Umbilical cord (tissue), 2 donors: Measurements from ENCODE around the gene AFF2. TPM values are rescaled to one million over a fixed set of nuclear protein-coding genes. Genes with fewer than 3 reads are reported as not detected.
"Not testable (repeated sequence)": the region's sequence is repeated elsewhere in the genome, so short reads cannot be mapped to it uniquely, and the experiment has no call there.

Experiments used
- DNase-seq: peaks from one replicate; pipeline ENCODE4 v3.0.0-alpha.2; 2015; ENCODE audit warnings: low spot score
- total RNA-seq: library from RNA; depleted of rRNA; stranded (reverse); fragments of >200 nt; gene quantifications from one replicate; pipeline ENCODE4 v1.2.3, GENCODE V29; 2014; ENCODE audit warnings: low replicate concordance; ENCODE audit not compliant: insufficient read depth

Gene AFF2
- total RNA-seq, 1 donor from 2014 or later: 14.7 TPM

DNA sequence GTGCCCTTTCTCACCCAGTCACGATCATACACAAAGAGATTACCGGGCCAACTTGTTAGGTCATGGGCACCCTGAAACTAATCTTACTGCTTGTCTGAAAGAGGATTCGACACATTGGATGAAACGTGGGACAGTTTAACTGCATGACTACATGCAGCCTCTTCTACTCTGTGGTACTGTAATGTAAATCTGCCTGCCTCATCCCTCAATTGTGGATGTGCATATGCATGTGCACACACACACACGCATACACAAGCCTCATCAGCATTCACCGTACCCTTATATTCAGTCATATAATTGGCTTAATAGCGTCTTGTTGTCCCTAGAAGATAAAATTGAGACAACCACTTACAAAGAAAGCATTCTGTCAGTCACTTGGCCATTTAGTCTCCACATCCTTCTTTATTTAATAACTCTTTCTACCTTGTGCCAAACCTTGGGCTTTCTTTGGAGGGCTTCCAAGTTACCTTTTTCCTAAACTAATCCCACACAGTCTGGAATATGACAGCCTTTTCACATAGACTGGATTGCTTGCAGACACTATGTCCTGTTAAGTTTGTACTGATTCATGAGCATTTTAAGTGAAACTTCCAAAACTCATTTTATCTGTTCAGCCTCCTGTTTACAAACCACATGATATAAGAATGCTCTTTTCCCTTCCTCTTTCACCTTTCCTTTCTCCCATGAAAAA, 132.9 kb downstream of the AFF2 start:
- DNase-seq: no peak

DNA sequence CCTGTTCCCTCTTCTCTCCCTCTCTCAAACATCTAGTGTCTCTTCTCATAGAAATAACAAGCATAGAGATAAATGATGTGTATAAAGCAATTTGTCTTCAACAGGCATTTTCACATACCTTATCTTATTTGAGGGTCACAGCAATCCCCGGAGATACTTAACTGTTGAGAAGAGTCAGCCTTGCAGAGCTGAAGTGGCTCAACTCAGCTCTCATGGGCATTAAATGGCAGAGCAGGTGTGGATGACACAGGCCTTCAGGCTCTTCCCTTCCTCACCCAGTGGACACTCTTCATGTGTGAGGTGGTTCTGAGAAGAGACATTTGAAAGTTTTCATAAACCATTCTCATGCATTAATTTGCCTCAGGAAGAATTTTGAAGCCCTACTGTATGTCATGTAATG, 134.2 kb downstream of the AFF2 start:
- DNase-seq: no peak

DNA sequence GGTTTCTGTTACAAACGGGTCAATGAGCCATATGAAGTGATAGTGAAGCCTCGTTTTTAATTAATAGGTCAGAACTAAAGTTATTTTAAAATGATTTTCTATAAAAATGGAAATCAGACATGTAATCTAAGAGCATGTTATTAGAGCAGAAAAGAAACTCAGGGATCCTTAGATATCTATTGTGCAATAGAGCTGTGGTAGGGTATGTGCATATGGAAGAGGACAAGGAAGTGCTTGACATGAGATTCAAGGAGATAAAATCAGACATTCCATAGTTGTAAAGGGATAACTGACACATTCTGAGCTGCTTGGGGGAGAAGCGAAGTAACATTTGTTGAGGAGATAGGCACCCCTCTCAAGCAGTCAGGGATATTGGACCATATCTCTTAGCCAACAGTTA, 143.0 kb downstream of the AFF2 start:
- no peak for DNase-seq

DNA sequence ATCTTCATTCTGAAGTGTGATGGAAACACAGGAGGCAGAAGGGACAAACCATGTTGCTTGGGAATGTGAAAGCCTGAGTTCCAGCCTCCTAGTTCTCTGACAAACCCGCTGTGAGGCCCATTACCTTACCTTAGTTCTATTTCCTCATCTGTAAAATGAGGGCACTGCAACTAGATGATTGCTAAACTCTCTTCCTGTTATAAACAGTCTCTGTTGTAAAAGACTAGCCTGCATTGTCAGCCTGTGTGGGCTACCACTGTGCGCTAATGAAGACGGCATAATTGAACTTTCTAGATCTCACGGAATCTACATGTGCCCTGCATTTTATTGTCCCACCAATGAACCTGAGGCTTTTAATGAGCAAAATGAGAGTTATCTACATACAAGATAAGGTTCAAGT, 147.2 kb downstream of the AFF2 start:
- DNase-seq: no peak

- DNase-seq: peak; percentile 1
Measured at GRCh38 chrX:148649145-148649795, 148.9 kb downstream of the AFF2 start.

GRCh38 chrX:148658115-148658730, 157.8 kb downstream of the AFF2 start:
- no peak for DNase-seq

- DNase-seq: no peak
Measured at GRCh38 chrX:148659481-148659880, 159.1 kb downstream of the AFF2 start.

DNA sequence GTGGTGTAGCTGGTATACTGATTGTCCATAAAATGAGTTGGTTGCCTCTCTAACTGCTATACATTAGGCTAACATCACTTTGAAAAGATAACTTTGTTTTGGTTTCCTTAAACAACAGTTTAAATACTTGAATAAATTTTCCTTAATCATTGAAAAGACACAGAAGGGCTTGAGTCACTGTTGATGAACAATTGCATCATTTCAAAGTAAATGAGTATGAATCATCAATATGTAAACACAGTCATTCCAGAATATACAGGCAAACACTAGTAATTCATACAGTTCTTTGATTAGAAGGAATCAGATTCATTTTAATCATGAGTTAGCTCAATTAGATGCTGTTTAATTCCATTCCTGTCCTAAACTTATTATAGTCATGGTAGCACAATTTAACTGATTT, 160.6 kb downstream of the AFF2 start:
- DNase-seq: no peak

DNA sequence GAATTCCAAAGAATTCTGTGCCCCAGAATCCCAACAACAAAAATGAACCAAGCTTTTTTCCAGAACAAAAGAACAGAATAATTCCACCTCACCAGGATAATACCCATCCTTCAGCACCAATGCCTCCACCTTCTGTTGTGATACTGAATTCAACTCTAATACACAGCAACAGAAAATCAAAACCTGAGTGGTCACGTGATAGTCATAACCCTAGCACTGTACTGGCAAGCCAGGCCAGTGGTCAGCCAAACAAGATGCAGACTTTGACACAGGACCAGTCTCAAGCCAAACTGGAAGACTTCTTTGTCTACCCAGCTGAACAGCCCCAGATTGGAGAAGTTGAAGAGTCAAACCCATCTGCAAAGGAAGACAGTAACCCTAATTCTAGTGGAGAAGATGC, 161.6 kb downstream of the AFF2 start:
- no peak for DNase-seq

DNA sequence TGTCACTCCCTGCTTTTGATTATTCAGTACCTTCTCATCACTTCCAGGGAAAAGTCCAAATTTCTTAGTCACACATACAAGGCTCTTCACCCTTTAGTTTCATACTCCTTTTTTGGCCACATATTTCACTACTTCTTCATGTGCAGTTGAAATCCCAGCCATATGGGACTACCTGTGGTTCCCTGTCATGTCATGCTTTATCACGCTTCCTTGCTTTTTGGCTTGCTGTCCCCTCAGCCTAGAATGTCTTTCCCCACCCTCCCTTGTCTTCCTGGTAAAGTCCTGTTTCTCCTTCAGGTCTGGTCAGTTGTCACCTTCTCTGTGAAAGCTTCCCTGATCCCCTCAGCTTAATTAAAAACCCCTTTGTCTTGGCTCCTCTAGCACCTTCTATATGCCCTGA, 163.8 kb downstream of the AFF2 start:
- no peak for DNase-seq

GRCh38 chrX:148664995-148665394, 164.6 kb downstream of the AFF2 start:
- DNase-seq: peak; percentile 36

DNA sequence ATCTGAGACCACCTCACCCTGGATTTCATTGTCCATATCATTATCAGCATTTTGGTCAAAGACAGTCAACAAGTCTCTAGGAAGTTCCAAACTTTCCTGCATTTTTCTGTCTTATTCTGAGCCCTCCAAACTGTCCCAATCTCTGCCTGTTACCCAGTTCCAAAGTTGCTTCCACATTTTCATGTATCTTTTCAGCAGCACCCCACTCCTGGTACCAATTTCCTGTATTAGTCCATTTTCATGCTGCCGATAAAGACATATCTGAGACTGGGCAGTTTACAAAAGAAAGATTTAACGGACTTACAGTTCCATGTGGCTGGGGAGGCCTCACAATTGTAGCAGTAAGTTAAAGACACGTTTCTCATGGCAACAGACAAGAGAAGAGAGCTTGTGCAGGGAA, 168.8 kb downstream of the AFF2 start:
- not testable (repeated sequence) for DNase-seq

DNA sequence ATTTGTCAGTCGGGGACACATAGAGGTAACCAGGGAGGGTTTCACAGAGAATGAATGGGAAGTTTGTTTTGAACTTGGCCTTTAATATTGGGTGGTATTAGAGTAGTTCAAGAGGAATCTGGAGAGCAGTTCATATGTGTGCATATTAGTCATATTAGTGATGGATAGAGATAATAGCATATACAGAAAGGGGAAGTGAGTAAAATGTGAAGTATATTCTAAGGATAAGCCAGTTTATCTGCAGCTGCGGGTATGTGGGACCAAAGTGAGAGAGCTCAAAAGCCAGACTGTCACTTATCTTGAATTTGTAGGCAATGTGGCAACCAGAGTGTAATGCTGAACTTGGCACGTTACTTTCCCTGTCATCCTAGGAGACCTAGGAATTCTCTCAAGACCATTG, 169.9 kb downstream of the AFF2 start:
- no peak for DNase-seq

- DNase-seq: no peak
Measured at GRCh38 chrX:148672517-148672916, 172.1 kb downstream of the AFF2 start.

- DNase-seq: no peak
Measured at GRCh38 chrX:148681605-148682004, 181.2 kb downstream of the AFF2 start.

- DNase-seq: no peak
Measured at GRCh38 chrX:148682206-148682605, 181.8 kb downstream of the AFF2 start.

GRCh38 chrX:148691456-148691855, 191.0 kb downstream of the AFF2 start:
- DNase-seq: no peak

GRCh38 chrX:148695255-148695654, 194.8 kb downstream of the AFF2 start:
- no peak for DNase-seq

GRCh38 chrX:148698221-148698620, 197.8 kb downstream of the AFF2 start:
- DNase-seq: no peak

DNA sequence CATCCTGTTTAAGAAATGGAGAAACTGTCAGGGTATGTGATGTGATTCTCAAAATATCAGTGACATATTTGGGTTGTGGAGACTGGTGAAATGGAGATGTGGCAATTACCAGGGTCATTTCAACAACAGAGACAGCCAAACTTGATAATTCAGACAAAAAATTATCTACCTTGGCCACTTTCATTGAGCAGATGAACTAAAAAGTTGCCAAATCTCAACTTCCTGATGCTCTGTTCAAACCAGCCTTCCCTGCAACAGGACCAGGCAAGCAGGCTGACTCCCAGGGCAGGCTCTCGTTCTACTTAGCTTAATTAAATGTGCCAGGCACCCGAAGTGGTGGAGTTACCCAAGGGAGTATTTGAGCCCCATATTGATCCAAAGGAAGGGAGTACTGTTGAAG, 199.6 kb downstream of the AFF2 start:
- no peak for DNase-seq

DNA sequence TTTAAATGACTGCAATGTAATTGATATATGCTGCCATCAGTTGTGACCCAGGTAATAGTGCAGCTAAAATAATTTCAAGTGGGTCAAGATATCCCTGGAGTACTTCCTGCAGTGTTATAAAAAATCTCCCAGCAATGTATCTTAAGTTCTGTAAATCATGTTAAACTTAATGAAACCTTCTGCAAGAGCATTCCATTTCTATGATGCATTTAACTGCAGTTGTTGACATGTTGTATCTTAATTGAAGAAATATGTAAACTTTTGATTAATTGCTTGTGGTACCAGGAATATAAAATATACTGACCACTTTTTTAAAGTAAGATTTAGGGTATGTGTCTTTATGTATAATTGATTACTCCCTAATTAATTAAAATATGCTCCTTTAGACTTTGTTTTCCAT, 213.6 kb downstream of the AFF2 start:
- no peak for DNase-seq

GRCh38 chrX:148715361-148715760, 214.9 kb downstream of the AFF2 start:
- no peak for DNase-seq

- no peak for DNase-seq
Measured at GRCh38 chrX:148722966-148723365, 222.5 kb downstream of the AFF2 start.
